ENCODE results near the gene ECPAS. TPM values are rescaled to one million over a fixed set of nuclear protein-coding genes. Genes with fewer than 3 reads are reported as not detected.

ECPAS gene
- total RNA-seq, 1 experiment from 2014 or later: 69.4 TPM

GRCh38 chr9:111529787-111530186, 45.6 kb upstream of the ECPAS start:
- no TSS peak for BruUV-seq (replicated peaks)
- H3K36me3 ChIP-seq (ENCODE audit: control insufficient read depth, insufficient read depth, low read length): no peaks in the 10 kb centered on the region
- H3K27ac ChIP-seq (ENCODE audit: low read length): no peak overlapping the region
- intact Hi-C loops (cut with micrococcal nuclease; ENCODE audit: unreplicated experiment): no loop called here
- no peak for TF ChIP-seq CTCF (IDR thresholded peaks at IDR 0.05)
- TF ChIP-seq REST (IDR thresholded peaks at IDR 0.05; ENCODE audit: insufficient read depth in 1 of 2, low read depth in 2 of 2, low read length in 1 of 2): no peak
- TF ChIP-seq SIN3A (IDR thresholded peaks at IDR 0.05; ENCODE audit: borderline replicate concordance, insufficient read depth, low read depth, low read length): no peak
- TF ChIP-seq POLR2AphosphoS5 (IDR thresholded peaks at IDR 0.05; ENCODE audit: low read depth, low read length): no peak
- TF ChIP-seq TCF7L2 (IDR thresholded peaks at IDR 0.05; ENCODE audit: low read depth, low read length): no peak
- H3K27me3 ChIP-seq (ENCODE audit: control insufficient read depth, insufficient read depth, low read length): no peaks in the 10 kb centered on the region
- H3K9me3 ChIP-seq (ENCODE audit: control insufficient read depth, insufficient read depth, low read depth, low read length): no peaks in the 10 kb centered on the region
- H3K4me3 ChIP-seq (ENCODE audit: low read depth in 2 of 2, low read length in 2 of 2): no peak overlapping the region
- POLR2A ChIA-PET: no interaction called here
- DNase-seq (ENCODE audit: low read depth, low spot score): no peak
- CTCF ChIA-PET: interaction anchor here (0.6 to 0.7 kb wide), 2 partner anchors 21 to 47 kb away, joined by 5 to 7 read pairs; no protein-coding TSS in a partner anchor
- in situ Hi-C loops (cut with HindIII; ENCODE audit: low pct_unique_long_range_greater_than_20kb, low sequenced_read_pairs): no loop called here
- H3K4me1 ChIP-seq (ENCODE audit: control insufficient read depth, insufficient read depth, low read length): no peaks in the 10 kb centered on the region
- no peak for ATAC-seq

GRCh38 chr9:111527347-111527746, 43.2 kb upstream of the ECPAS start:
- TF ChIP-seq CTCF (IDR thresholded peaks at IDR 0.05): no peak
- TF ChIP-seq REST (IDR thresholded peaks at IDR 0.05; ENCODE audit: insufficient read depth in 1 of 2, low read depth in 2 of 2, low read length in 1 of 2): no peak
- no peak for TF ChIP-seq SIN3A (IDR thresholded peaks at IDR 0.05; ENCODE audit: borderline replicate concordance, insufficient read depth, low read depth, low read length)
- no peak for TF ChIP-seq TCF7L2 (IDR thresholded peaks at IDR 0.05; ENCODE audit: low read depth, low read length)
- TF ChIP-seq POLR2AphosphoS5 (IDR thresholded peaks at IDR 0.05; ENCODE audit: low read depth, low read length): no peak
- Histone ChIP-seq H3K36me3 (ENCODE audit: control insufficient read depth, insufficient read depth, low read length) (no peaks in the 10 kb centered on the region), H3K4me3 (ENCODE audit: low read depth in 2 of 2, low read length in 2 of 2) (no peak overlapping the region), H3K27ac (ENCODE audit: low read length) (no peak overlapping the region), H3K4me1 (ENCODE audit: control insufficient read depth, insufficient read depth, low read length) (no peaks in the 10 kb centered on the region), H3K9me3 (ENCODE audit: control insufficient read depth, insufficient read depth, low read depth, low read length) (no peaks in the 10 kb centered on the region), H3K27me3 (ENCODE audit: control insufficient read depth, insufficient read depth, low read length) (no peaks in the 10 kb centered on the region)
- ChIA-PET POLR2A (no interaction called here), CTCF (no interaction called here)
- in situ Hi-C loops (cut with HindIII; ENCODE audit: low pct_unique_long_range_greater_than_20kb, low sequenced_read_pairs): no loop called here
- DNase-seq (ENCODE audit: low read depth, low spot score): no peak
- ATAC-seq: no peak
- intact Hi-C loops (cut with micrococcal nuclease; ENCODE audit: unreplicated experiment): no loop called here
- no TSS peak for BruUV-seq (replicated peaks)
